ENCODE data around the gene LRIG2. TPM values are rescaled to one million over a fixed set of nuclear protein-coding genes. Genes with fewer than 3 reads are reported as not detected.
A peak's percentile ranks its signal among the peaks of the same experiment; 100 is the strongest.

Gene LRIG2
- total RNA-seq, 6 experiments from 2014 or later = 3.4 to 7.2 (median 5.0) TPM

DNA sequence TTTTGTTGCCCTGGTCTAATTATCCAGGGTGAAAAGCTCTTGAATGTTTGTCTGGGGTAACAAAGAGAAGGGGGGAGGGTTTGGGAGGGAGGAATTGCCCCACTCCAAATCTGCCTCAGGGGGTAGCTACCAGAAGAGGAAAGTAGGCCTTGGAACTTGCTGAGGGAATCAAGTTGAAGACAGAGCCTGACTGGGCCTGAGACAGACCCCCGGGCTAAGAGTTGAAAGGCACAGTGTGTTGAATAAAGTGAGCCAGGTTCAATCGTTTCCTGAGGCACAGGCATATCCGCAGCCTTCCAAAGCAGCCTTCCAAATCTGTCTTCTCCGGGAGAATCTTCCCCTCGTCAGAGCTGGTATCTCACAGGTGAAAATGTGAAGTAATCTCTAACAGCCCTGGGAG lies 96.6 kb downstream of the LRIG2 start:
- intact Hi-C loops (cut with DNase I) = no loop called here
- TF ChIP-seq, protein P1, sequence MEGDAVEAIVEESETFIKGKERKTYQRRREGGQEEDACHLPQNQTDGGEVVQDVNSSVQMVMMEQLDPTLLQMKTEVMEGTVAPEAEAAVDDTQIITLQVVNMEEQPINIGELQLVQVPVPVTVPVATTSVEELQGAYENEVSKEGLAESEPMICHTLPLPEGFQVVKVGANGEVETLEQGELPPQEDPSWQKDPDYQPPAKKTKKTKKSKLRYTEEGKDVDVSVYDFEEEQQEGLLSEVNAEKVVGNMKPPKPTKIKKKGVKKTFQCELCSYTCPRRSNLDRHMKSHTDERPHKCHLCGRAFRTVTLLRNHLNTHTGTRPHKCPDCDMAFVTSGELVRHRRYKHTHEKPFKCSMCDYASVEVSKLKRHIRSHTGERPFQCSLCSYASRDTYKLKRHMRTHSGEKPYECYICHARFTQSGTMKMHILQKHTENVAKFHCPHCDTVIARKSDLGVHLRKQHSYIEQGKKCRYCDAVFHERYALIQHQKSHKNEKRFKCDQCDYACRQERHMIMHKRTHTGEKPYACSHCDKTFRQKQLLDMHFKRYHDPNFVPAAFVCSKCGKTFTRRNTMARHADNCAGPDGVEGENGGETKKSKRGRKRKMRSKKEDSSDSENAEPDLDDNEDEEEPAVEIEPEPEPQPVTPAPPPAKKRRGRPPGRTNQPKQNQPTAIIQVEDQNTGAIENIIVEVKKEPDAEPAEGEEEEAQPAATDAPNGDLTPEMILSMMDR (IDR thresholded peaks at IDR 0.05) = no peak
- no peak for TF ChIP-seq POLR2A (IDR thresholded peaks at IDR 0.05)
- DNase-seq (no peak), ATAC-seq (peak in 2 of 4 donors; percentile 18 to 23)
- no peak overlapping the region for H3K4me3 ChIP-seq
- H3K9me3 ChIP-seq = no peaks in the 10 kb centered on the region
- peaks cover 0 to 17% (median 3%) of the 10 kb centered on the region in 4 donors for H3K4me1 ChIP-seq
- H3K27me3 ChIP-seq = no peaks in the 10 kb centered on the region
- H3K36me3 ChIP-seq = no peaks in the 10 kb centered on the region
- WGBS (ENCODE audit: insufficient coverage, low coverage, low lambda C conversion rate, missing lambda C conversion rate) = 40% methylated on average over 1 of the region's 5 CpGs
- no peak overlapping the region for H3K27ac ChIP-seq

DNA sequence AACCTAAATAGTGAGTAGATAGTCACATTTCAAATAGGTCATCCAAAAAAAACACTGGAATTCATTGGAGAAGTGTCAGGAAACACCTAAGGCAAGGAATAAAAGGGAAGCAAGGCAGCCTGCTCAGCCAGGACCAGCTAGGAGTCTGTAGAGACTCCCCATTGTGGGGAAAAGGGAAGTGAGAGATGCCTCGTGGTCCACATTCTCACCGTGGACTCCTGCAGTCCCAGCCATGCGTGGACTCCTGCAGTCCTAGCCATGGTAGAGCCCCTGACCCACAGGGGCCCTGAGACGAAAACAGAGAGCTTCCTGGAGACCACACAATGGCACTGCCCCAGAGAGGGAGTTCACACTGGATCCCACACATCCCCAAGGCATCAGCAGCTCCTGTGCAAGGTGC lies 97.5 kb downstream of the LRIG2 start:
- no peak for ATAC-seq
- WGBS (ENCODE audit: insufficient coverage, low coverage, low lambda C conversion rate, missing lambda C conversion rate) = 40% methylated on average over 1 of the region's 4 CpGs
- intact Hi-C loops (cut with DNase I) = no loop called here
- DNase-seq = no peak
- peaks cover 0 to 17% (median 3%) of the 10 kb centered on the region in 4 donors for H3K4me1 ChIP-seq
- no peak overlapping the region for H3K4me3 ChIP-seq
- no peak overlapping the region for H3K27ac ChIP-seq
- no peaks in the 10 kb centered on the region for H3K9me3 ChIP-seq
- H3K36me3 ChIP-seq = no peaks in the 10 kb centered on the region
- no peaks in the 10 kb centered on the region for H3K27me3 ChIP-seq
- TF ChIP-seq POLR2A (IDR thresholded peaks at IDR 0.05) = no peak
- TF ChIP-seq, protein P1 (IDR thresholded peaks at IDR 0.05) = no peak

DNA sequence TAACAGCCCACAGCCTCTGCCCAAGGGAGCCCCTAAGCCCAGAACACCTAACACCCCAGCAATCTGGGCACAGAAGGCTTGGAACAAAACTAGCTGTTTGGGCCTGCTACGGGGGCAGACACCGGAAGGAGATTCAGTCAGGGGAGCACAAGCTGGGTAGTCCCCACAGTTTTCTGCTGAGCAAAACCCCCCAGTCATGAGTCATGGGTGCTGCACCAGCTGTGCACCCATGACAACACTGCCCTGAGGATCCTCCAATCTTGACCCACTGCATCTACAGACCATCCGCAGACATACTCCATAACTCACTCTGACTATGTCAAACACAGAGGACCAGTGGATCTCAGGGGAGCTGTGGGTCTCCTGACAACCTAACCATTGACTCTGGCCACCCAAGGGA lies 105.1 kb downstream of the LRIG2 start:
- Histone ChIP-seq H3K36me3 (no peaks in the 10 kb centered on the region), H3K4me1 (no peaks in the 10 kb centered on the region), H3K4me3 (no peak overlapping the region), H3K27ac (no peak overlapping the region), H3K9me3 (no peaks in the 10 kb centered on the region), H3K27me3 (no peaks in the 10 kb centered on the region)
- WGBS (ENCODE audit: insufficient coverage, low coverage, low lambda C conversion rate, missing lambda C conversion rate) = 100% methylated on average over 1 of the region's 3 CpGs
- TF ChIP-seq, protein P1 (IDR thresholded peaks at IDR 0.05) = no peak
- TF ChIP-seq POLR2A (IDR thresholded peaks at IDR 0.05) = no peak
- DNase-seq = no peak
- intact Hi-C loops (cut with DNase I) = no loop called here
- no peak for ATAC-seq

DNA sequence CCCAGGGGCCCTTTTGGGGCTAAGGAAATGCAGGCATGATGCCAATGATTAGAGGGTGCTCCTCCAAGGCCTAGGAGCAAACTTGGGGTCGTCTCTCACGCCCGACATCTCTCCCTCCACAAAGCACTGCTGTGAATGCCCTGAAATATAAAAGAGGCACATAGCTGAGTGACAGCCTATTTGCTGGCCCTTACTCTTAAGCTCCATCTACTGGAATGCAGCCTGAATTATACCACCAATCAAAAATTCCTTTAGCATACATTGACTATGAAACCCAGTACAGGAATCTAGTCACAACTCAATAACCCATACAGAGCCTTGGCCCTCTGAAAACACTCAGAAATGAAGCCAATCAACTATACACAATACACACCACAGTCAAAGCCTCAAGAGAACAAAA lies 105.5 kb downstream of the LRIG2 start:
- no peak overlapping the region for H3K4me3 ChIP-seq
- H3K27ac ChIP-seq = no peak overlapping the region
- DNase-seq = no peak
- WGBS (ENCODE audit: insufficient coverage, low coverage, low lambda C conversion rate, missing lambda C conversion rate) = 96% methylated on average over 3 of the region's 3 CpGs
- H3K36me3 ChIP-seq = no peaks in the 10 kb centered on the region
- H3K4me1 ChIP-seq = no peaks in the 10 kb centered on the region
- no peak for TF ChIP-seq POLR2A (IDR thresholded peaks at IDR 0.05)
- TF ChIP-seq, protein P1 (IDR thresholded peaks at IDR 0.05) = peak in 1 of 4 donors; percentile 29
- ATAC-seq = peak in 3 of 4 donors; percentile 26 to 54 (median 43)
- no peaks in the 10 kb centered on the region for H3K27me3 ChIP-seq
- no peaks in the 10 kb centered on the region for H3K9me3 ChIP-seq
- intact Hi-C loops (cut with DNase I) = no loop called here

Other genes with a start within 250 kb of the LRIG2 start
- gene SLC16A1, start 117.0 kb upstream of the LRIG2 start, total RNA-seq = 10 to 100 TPM; 26.1 to 81.9 (median 55.2) TPM

Measured in right lobe of liver (tissue), 6 donors.